Superior temporal gyrus (tissue), 1 donor: ENCODE measurements around the gene MAGI1.

Source experiments
- DNase-seq: peaks from one replicate; pipeline ENCODE4 v3.0.0-alpha.2; 2016; ENCODE audit errors: extremely low spot score

MAGI1 gene

DNA sequence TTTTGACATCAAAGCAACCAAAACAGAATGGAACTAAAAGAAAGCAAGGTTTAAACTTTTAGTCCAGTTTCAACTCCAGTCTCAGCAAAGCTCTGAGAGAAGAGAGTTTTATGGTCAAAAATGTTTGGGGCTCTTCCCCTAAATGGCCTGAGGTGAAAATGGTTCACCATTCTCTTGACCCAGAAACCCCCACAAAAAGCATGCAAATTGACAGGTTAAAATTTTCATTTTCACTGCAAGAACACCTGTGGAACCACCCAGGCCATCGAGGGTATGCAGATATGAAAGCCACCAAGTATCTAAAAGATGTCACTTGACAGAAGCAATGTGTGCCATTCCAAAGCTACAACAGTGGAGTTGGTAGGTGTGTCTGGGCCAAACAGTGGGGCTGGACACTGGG lies 195.0 kb downstream of the MAGI1 start:
- DNase-seq, result no peak

DNA sequence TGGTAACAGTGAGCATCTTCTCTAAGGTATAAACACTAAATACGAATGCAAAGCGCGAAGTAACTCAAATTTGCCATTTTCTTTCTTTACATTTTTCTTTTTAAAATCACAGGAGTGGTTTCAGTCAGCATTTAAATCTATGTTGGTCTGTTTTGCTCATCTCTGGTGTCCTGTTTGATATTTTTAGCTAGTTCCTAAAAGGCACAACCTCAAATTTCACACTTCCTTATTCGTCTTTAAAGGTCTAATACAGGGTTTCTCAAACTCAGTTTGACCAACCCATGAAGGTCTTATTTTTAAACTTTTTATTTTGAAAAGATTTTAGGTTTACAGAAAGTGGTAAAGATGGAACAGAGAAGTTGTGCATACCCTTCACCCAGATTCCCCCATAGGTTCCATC lies 201.1 kb downstream of the MAGI1 start:
- DNase-seq, result no peak

DNA sequence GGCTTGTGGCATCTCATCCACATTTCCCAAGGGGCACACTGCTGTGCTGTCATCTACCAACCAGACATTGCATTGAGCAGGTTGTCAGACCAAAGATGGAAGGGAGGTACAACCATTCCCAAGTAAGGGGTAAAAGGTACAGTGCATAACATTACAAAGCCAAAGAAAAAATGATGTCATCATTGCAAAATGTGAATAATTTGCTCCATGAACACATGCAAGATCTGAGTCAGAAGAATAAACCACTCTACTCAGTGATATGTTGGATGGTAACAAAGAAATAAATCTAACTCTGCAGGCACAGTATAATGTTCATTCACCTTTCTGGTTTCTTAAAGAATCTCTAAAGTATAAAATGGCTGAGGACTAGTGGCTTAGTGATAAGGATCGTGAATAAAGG lies 202.7 kb downstream of the MAGI1 start:
- DNase-seq, result no peak

DNA sequence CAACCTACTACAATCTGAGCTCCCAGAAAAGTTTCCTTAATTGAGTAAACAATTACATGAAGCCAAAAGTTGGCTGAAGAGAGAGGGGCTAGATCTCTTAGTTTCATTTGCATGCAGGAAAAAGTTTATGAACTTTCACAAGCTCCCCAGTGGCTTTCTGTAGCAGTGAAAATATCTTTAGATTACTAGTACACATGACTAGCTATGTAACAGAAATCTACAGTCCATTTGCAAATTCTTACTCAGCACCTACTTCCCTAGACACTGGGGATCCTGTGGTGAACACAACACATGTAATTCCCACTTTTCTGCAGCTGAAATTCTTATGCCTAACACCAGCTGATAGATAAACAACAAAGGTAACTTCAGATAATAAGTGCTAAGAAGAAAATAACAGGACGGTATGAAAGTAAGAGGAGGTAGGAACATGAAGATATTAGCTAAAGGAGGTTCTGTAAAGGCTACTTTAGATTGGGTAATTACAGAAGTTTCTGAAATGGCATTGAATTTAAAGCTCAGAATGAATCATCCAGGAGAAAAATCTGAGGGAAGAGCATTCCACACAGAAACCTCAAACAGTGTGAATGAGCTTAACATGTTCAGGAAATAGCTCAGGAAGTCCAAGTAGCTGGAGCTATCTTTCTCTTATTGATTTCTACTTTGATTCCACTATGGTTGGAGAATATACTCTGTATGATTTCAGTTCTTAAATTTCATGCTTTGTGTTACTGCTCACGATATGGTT lies 204.8 kb downstream of the MAGI1 start:
- no peak for DNase-seq

DNA sequence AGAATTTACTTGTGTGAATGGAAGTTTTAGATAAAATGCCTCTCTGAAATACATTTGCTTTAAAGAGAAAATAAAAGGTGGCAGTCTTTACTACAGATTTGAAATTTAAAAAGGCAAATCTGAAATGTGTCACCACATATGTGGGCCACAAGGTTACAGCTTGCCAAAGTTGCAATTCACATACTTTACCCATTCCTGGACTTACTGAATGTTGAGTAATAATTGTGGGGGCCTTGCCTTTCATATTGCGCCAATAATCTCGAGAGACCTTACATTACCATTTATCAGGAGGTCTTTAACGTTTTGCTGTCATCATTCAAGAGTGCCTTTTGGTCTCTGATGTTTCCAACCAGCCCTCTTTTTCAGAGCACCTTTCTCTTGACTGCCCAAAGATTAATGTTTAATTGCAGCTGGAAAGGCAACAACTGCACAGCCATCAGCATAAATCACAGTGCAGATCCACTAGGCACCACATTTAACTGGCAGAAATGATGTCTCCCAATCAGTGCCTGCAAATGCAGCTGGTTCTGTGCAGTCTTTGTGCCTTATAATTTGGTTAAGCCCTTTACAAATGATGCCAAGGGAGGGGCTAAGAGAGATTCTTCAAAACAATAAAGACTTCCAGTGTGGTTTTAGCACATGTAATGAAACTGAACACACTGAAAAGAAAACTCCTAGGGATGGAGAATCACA lies 206.8 kb downstream of the MAGI1 start:
- DNase-seq, result peak; percentile 38

DNA sequence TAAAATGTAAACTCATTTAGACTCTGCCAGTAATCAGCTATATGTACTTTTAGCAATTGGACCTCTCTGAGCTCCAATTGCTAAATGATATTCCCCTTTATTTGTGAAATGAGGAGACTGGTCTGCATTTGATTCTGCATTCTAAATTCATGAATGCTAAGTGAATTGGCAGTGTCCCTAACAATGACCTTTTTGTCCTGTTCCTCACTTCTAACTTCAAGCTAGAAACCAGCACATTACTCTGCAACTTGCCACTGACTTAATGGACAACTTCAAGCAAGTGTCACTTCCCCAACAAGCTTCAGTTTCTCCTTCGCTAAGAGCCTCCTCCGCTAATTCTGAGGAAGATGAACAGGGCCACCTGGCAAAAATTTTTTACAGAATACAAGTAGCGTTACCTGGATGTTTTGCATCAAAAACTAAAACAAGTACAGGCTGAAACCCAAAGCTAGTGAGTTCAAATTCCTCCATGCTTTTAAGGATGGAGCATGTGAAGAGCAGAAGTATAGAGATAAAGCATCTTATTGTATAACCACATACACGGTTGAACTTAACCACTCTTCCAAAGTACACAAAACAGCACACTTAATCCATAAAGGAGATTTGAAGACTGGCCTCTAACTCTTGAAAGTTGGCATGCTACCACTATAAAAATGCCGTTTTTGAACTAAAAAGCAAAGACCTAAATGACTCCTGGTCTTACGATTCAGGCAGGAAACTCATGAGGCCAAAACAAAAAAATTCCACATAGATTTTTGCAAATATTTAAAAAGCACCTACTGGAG lies 207.6 kb downstream of the MAGI1 start:
- DNase-seq, result peak; percentile 76

DNA sequence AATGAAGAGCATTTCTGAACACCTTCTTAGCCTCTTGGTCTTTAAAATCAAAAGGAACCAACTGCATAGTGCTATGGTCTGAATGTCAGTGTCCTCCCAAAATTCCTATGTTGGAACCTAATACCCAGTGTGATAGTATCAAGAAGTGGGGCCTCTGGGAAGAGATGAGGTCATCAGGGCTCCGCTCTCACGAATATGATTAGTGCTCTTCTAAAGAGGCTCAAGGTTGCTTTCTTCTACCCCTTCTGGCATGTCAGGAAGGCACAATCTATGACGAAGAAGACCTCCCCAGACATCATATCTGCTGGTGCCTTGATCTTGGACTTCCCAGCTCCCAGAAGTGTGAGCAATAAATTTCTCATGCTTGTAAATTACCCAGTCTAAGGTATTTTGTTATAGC lies 209.5 kb downstream of the MAGI1 start:
- no peak for DNase-seq

DNA sequence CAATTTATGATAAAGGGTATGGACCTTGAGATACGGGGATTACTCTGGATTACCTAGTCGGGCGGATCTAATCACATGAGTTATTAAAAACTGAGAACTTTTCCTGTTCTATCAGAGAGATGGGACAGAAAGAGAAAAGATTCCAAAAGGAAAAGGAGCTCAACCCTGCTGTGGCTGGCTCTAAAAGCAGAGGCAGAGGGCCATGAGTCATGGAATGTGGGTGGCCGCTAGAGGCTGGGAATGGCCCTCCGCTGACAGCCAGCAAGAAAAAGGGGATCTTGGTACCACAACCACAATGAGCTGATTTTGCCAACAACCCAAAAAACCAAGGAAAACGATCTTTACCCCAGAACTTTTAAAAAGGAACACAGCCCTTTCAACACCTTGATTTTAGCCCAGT lies 210.0 kb downstream of the MAGI1 start:
- DNase-seq, result no peak

DNA sequence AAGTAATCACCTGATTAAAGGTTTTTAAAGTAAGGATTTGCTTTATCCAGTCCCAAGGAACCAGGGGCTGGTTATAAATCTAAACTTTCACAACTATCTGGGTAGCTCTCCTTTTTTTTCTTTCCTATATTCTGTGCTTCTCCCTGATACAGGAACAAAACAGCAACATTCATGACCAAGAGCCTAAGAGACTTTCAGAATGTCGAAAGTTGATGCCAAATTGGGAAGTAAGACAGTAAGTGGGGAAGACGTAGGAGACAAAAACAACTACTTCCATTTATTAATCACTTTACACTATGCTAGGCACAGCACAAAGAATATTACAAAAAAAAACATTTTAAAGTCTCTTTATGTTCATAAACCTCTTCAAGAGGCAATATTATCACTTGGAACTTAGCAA lies 211.6 kb downstream of the MAGI1 start:
- no peak for DNase-seq

DNA sequence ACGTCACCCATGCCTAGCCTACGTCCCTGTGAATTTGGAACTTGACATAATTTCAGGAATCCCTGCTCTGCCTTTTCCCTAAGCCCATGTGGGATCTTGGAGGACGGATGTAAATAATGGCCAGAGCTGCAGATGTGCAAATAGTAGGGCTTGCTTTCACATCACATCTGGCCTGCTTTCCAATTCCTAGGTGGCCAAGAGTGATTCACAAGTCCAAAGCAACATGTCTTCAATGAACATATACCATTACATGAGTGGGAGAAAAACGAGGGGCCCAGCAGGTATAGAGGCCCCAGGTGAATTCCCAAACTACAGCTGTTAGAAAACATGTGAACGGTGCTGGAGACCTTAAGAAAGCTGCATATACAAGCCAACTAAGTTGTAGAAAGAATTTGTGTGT lies 214.6 kb downstream of the MAGI1 start:
- no peak for DNase-seq

DNA sequence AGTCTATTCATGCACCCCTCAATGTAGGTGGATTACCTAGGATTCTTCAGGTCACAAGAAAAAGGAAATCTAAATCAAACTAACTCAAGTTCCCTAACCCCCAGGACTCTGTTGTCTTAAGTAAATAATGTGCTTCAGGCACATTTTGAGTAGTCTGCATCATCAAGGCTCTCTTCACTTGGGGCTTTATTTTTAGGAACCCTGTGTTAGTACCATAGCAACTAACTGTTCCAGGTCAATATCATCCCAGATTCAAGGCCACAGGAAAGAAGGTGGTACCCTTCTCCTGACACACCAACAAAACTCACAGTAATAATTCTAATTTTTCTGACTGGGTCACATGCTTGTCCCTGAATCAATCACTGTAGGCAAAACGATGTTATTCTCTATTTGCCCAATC lies 218.1 kb downstream of the MAGI1 start:
- DNase-seq, result no peak

DNA sequence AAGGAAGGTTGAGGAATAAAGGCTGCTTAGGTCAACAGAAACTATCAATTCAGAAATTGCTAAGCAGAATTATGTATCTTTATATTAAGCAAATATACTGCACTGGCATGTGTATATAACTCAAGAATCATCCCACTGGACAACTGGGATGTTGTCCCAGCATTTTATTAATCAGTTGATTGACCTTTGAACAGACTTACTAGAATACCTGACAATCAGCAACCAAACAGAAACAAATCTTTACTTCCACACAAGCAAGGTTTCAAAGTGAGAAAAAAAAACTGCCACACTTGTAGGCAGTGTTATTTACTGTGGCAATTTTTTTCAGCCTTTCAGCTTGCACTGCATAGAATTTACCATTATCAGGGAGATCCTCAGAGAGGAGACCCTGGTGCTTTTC lies 218.8 kb downstream of the MAGI1 start:
- no peak for DNase-seq

DNA sequence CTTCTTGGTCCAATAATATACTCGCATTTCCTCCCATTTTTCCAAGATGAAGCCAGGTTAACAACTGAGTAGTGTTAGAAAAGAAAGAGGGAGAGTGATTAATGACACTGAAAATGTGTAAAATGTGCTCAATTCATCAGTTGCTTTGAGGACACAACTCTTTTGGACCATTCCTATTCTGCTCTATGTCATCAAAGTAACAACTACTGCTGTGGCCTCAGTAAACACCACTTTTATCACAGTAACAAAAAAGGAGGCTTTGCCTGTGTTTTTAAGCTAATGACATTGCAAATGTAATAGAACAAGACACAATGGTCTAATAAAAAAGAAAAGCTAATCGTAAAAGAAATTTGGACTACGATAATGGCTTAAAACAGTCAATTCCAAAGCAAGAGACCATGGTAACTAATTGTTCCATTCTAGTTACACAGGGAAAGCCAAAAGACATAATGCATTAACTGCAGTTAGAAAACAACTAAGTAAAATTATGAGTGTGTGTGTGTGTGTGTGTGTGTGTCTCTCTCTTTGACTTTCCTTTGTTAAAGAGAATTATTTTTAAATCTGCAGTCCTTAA lies 221.1 kb downstream of the MAGI1 start:
- no peak for DNase-seq

DNA sequence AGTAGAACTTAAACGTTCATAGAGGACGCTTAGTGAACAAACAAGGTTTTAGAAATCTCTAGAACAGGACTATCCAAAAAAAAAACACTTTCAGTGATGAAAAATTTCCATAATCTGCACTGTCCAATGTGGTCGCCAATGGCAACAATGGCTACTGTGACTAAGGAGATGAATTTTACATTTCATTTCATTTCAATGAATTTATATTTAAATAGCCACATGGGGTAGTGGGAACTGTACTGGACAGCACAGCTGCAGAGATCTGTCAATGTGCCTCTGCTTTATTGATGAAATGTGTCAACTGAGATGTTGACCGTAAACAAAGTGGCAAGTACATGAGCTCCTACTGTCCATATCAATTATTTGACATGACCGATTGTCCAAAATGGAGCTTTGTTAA lies 222.5 kb downstream of the MAGI1 start:
- DNase-seq, result no peak

DNA sequence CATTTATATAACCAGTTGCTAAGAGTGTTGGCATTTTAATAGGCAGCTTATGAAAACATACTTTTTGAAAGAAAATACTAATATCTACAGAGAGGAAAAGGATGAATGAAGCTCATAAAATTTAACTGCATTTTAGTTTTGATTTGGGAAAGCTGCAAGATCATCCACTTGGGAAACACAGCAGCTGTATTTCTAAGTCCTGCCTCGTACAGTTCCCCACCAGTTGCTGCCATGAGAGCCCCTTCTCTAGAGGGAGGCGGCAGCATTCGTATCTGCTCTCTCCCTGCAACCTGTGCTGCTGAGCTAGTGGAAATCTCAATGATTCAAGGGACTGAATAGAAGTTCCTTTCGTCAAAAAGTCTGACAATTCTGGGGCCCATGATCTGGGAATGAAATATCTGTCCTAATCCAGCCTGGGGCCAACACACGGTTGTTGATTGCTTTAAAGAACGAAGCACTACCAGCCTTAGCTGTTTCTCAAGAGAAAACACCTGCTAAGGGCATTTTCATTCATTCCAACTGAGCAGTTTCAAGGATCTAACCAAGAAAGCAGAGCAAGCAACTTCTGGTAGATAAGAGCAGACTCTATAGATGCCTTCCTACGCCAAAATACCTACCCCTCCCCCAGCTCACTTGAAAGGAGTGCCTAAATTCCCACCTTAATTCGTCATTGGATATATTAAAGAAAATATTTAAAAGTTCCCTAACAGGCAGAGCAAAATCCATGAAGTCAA lies 223.7 kb downstream of the MAGI1 start:
- no peak for DNase-seq

DNA sequence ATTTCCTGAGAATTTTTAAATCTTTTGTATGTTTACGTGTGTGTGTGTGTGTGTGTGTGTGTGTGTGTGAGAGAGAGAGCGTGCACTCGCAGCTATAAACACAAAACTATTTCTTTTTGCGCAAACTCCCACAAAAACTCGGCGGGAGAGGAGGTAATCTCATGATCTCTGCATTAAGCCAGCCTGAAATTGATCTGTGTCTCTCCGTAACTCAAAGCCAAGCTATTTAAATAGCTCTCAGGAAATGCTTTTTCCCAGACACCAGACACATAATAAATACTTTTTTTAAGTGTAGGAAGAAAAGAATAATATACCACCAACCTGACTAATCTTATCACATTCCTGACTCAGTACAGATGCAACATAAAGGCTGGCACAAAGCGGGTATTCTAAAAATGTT lies 226.8 kb downstream of the MAGI1 start:
- DNase-seq, result no peak

DNA sequence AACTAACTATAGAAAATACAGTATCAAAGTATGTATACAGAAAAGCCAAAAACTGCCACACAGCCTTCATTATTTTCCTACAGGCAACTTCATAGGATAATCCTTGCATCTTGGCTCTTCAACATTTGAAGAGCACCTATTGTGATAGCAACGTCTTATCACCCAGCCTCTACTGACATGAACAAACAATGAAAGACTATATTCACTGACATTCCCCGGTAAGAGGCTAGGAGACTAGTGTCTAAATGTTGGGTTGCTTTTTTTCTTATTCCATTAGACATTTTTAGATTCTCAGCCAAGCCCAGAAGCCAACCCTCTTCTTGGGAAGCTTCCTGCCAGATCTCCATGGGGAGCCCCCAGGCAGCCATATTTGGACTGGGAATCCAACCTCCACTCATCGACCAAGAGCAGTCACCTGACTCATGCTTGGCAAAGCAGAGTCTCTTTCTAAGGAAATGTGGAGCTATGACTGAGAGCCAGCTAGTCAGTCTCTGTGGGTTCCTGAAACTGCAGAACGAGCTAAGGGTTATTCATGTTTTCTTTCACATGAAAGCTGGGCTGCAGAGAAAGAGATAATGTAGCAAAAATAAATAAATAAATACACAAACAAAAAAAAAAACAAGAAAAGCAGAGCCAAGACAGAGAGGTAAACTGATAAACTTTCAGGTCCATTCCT lies 227.5 kb downstream of the MAGI1 start:
- DNase-seq, result no peak

DNA sequence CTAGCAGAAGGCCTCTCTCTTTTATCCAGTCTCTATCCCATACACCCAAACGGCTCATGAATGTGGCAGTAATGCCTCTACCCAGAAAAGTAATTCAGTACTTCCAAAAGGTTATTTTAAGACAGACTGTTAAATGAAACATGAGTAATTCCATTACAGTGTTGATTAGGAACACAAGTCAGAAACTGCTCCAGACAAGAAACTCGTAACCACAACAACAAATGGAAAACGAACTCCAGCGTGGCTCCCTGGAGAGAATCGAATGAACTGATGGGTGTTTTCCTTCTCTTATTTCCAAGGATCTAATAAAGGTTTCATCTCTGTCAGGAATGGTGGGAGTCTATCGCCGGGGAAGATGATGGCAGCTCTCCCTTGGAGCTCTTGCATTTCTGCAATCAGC lies 228.4 kb downstream of the MAGI1 start:
- DNase-seq, result no peak

DNA sequence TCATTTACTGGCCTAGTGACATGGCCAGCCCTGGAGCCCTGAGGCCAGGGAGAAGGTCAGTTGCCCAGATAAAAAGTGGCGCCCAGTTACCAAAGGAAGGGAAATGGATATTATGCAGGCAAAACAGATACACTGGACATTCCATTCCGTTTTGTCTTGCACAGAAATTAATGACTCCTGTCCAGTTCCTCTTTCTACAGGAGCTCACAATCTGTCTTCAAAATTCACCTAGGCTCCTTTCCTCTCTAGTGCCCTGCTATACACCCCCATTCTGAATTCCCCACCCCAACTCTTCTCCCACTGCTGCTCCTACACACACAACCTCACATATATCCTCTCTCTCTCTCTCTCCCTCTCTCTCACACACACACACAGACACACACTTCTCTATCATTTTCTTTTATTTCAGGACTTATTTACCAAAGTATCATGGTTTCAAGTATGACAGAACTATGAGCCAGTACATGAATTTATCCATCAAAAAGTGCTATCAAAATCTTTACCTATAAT lies 229.0 kb downstream of the MAGI1 start:
- no peak for DNase-seq

DNA sequence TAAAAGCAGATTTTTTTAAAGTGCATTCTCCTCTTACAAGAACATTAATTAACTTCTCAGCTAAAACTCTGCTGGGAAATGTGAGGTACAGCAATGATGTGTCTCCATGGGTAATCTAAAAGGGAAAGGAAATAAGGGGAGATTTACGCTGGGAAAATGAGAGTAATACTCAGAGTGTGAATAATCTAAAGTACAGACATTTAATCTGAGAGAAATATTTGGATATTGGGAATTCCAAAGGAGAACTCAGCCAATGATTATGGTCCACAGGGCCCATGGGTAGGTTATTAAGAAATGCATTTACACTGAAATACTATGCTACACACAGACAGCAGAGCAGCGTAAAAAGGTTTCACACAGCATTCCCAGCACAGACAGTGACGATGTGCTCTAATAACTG lies 229.9 kb downstream of the MAGI1 start:
- no peak for DNase-seq

DNA sequence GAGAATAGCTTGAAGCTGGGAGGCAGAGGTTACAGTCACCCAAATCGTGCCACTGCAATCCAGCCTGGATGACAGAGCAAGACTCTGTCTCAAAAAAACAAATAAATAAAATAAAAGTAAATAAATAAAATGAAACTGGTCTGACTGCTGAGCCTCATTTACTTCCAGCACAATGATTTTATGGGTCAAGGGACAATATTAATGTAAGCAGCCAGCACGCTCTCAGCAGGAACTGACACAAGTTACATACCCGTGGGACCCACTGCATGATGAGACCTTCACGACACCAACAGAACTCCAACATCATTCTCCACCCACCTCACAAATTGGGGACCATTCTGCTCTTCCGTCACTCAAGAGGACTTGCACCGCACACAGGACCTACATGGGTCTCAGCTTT lies 230.3 kb downstream of the MAGI1 start:
- DNase-seq, result no peak
